ENCODE measurements around the gene DPH5.
A peak's percentile ranks its signal among the peaks of the same experiment; 100 is the strongest.

The DPH5 gene

GRCh38 chr1:101003012-101003650 is 22.5 kb downstream of the DPH5 start:
- no peak overlapping the region for H2AFZ ChIP-seq (ENCODE audit: insufficient read depth, low read length, poor library complexity)
- no peak overlapping the region for H3K14ac ChIP-seq (ENCODE audit: low read length)
- no peak overlapping the region for H2BK12ac ChIP-seq (ENCODE audit: low read length)
- no peak overlapping the region for H2BK120ac ChIP-seq (ENCODE audit: insufficient read depth, low read length, poor library complexity)
- no peak overlapping the region for H4K12ac ChIP-seq (ENCODE audit: low read depth, low read length)
- no peak overlapping the region for H3K9ac ChIP-seq (ENCODE audit: low read length)
- no peak overlapping the region for H3K27ac ChIP-seq (ENCODE audit: low read depth, low read length)
- no peak overlapping the region for H3K4me2 ChIP-seq (ENCODE audit: low read length)
- no peak overlapping the region for H3K18ac ChIP-seq (ENCODE audit: low read length)
- no peak overlapping the region for H4K91ac ChIP-seq (ENCODE audit: low read depth, low read length)
- no peak for DNase-seq
- WGBS (ENCODE audit: extremely low coverage, insufficient coverage, insufficient read length) = no CpG with 5 or more reads among the region's 1 CpG
- no peak overlapping the region for H3K4ac ChIP-seq (ENCODE audit: low read depth, low read length)
- no peaks in the 10 kb centered on the region for H3K79me1 ChIP-seq (ENCODE audit: low read length)
- no peak overlapping the region for H4K8ac ChIP-seq (ENCODE audit: low read depth, low read length)
- no peaks in the 10 kb centered on the region for H3K27me3 ChIP-seq (ENCODE audit: insufficient read depth, low read length)
- peaks cover 0 to 8% of the 10 kb centered on the region in 2 experiments for H3K4me1 ChIP-seq (ENCODE audit: control insufficient read depth in 1 of 2, insufficient read depth in 2 of 2, low read length in 2 of 2)
- H2BK5ac ChIP-seq (ENCODE audit: low read depth, low read length, poor library complexity) = no peak overlapping the region
- H3K36me3 ChIP-seq (ENCODE audit: control insufficient read depth in 1 of 2, insufficient read depth in 2 of 2, low read length in 2 of 2) = peaks cover 0 to 2% of the 10 kb centered on the region in 2 experiments
- H3K4me3 ChIP-seq (ENCODE audit: low read depth, low read length) = no peak overlapping the region
- no peaks in the 10 kb centered on the region for H3K9me3 ChIP-seq (ENCODE audit: insufficient read depth, low read depth, low read length)
- no peak overlapping the region for H2AK5ac ChIP-seq (ENCODE audit: low read length)
- H3K79me2 ChIP-seq (ENCODE audit: control insufficient read depth, insufficient read depth, low read length, poor library complexity) = no peaks in the 10 kb centered on the region
- no peak overlapping the region for H3K23ac ChIP-seq (ENCODE audit: low read length)

GRCh38 chr1:101002551-101002950 is 23.0 kb downstream of the DPH5 start:
- Histone ChIP-seq H2AFZ (ENCODE audit: insufficient read depth, low read length, poor library complexity) (no peak overlapping the region), H3K14ac (ENCODE audit: low read length) (no peak overlapping the region), H3K4me2 (ENCODE audit: low read length) (no peak overlapping the region), H3K4me3 (ENCODE audit: low read depth, low read length) (no peak overlapping the region), H3K18ac (ENCODE audit: low read length) (no peak overlapping the region), H4K8ac (ENCODE audit: low read depth, low read length) (no peak overlapping the region), H3K23ac (ENCODE audit: low read length) (no peak overlapping the region), H3K27me3 (ENCODE audit: insufficient read depth, low read length) (no peaks in the 10 kb centered on the region), H3K4ac (ENCODE audit: low read depth, low read length) (no peak overlapping the region), H4K91ac (ENCODE audit: low read depth, low read length) (no peak overlapping the region), H3K79me1 (ENCODE audit: low read length) (no peaks in the 10 kb centered on the region), H2BK120ac (ENCODE audit: insufficient read depth, low read length, poor library complexity) (no peak overlapping the region), H2BK12ac (ENCODE audit: low read length) (no peak overlapping the region), H2BK5ac (ENCODE audit: low read depth, low read length, poor library complexity) (no peak overlapping the region), H3K36me3 (ENCODE audit: control insufficient read depth in 1 of 2, insufficient read depth in 2 of 2, low read length in 2 of 2) (peaks cover 0 to 3% of the 10 kb centered on the region in 2 experiments), H3K9ac (ENCODE audit: low read length) (no peak overlapping the region), H2AK5ac (ENCODE audit: low read length) (no peak overlapping the region), H4K12ac (ENCODE audit: low read depth, low read length) (no peak overlapping the region), H3K9me3 (ENCODE audit: insufficient read depth, low read depth, low read length) (no peaks in the 10 kb centered on the region), H3K79me2 (ENCODE audit: control insufficient read depth, insufficient read depth, low read length, poor library complexity) (no peaks in the 10 kb centered on the region), H3K4me1 (ENCODE audit: control insufficient read depth in 1 of 2, insufficient read depth in 2 of 2, low read length in 2 of 2) (peaks cover 0 to 8% of the 10 kb centered on the region in 2 experiments), H3K27ac (ENCODE audit: low read depth, low read length) (no peak overlapping the region)
- peak in 1 of 2 donors; percentile 15 for DNase-seq
- no CpG with 5 or more reads among the region's 2 CpGs for WGBS (ENCODE audit: extremely low coverage, insufficient coverage, insufficient read length)

- H3K4me2 ChIP-seq (ENCODE audit: low read length) = no peak overlapping the region
- H3K27me3 ChIP-seq (ENCODE audit: insufficient read depth, low read length) = no peaks in the 10 kb centered on the region
- H3K9ac ChIP-seq (ENCODE audit: low read length) = no peak overlapping the region
- no peak overlapping the region for H3K18ac ChIP-seq (ENCODE audit: low read length)
- no peaks in the 10 kb centered on the region for H3K79me1 ChIP-seq (ENCODE audit: low read length)
- no peaks in the 10 kb centered on the region for H3K9me3 ChIP-seq (ENCODE audit: insufficient read depth, low read depth, low read length)
- H4K91ac ChIP-seq (ENCODE audit: low read depth, low read length) = no peak overlapping the region
- H2AFZ ChIP-seq (ENCODE audit: insufficient read depth, low read length, poor library complexity) = no peak overlapping the region
- H2BK12ac ChIP-seq (ENCODE audit: low read length) = no peak overlapping the region
- H4K8ac ChIP-seq (ENCODE audit: low read depth, low read length) = no peak overlapping the region
- H3K79me2 ChIP-seq (ENCODE audit: control insufficient read depth, insufficient read depth, low read length, poor library complexity) = no peaks in the 10 kb centered on the region
- H3K4me1 ChIP-seq (ENCODE audit: control insufficient read depth in 1 of 2, insufficient read depth in 2 of 2, low read length in 2 of 2) = peaks cover 0 to 8% of the 10 kb centered on the region in 2 experiments
- H3K23ac ChIP-seq (ENCODE audit: low read length) = no peak overlapping the region
- no peak overlapping the region for H4K12ac ChIP-seq (ENCODE audit: low read depth, low read length)
- H2BK5ac ChIP-seq (ENCODE audit: low read depth, low read length, poor library complexity) = no peak overlapping the region
- WGBS (ENCODE audit: extremely low coverage, insufficient coverage, insufficient read length) = no CpG with 5 or more reads among the region's 2 CpGs
- no peak overlapping the region for H2BK120ac ChIP-seq (ENCODE audit: insufficient read depth, low read length, poor library complexity)
- H3K4ac ChIP-seq (ENCODE audit: low read depth, low read length) = no peak overlapping the region
- H2AK5ac ChIP-seq (ENCODE audit: low read length) = no peak overlapping the region
- no peak overlapping the region for H3K14ac ChIP-seq (ENCODE audit: low read length)
- H3K36me3 ChIP-seq (ENCODE audit: control insufficient read depth in 1 of 2, insufficient read depth in 2 of 2, low read length in 2 of 2) = peaks cover 0 to 3% of the 10 kb centered on the region in 2 experiments
- no peak overlapping the region for H3K4me3 ChIP-seq (ENCODE audit: low read depth, low read length)
- no peak overlapping the region for H3K27ac ChIP-seq (ENCODE audit: low read depth, low read length)
- DNase-seq = peak in 1 of 2 donors; percentile 19
Measured at GRCh38 chr1:101000131-101000873, 25.3 kb downstream of the DPH5 start.

GRCh38 chr1:100998426-100998825 is 27.2 kb downstream of the DPH5 start:
- DNase-seq = no peak
- Histone ChIP-seq H3K9me3 (ENCODE audit: insufficient read depth, low read depth, low read length) (no peaks in the 10 kb centered on the region), H2BK5ac (ENCODE audit: low read depth, low read length, poor library complexity) (no peak overlapping the region), H3K23ac (ENCODE audit: low read length) (no peak overlapping the region), H3K18ac (ENCODE audit: low read length) (no peak overlapping the region), H4K12ac (ENCODE audit: low read depth, low read length) (no peak overlapping the region), H2BK120ac (ENCODE audit: insufficient read depth, low read length, poor library complexity) (no peak overlapping the region), H3K14ac (ENCODE audit: low read length) (no peak overlapping the region), H3K4me2 (ENCODE audit: low read length) (no peak overlapping the region), H2AK5ac (ENCODE audit: low read length) (no peak overlapping the region), H3K79me1 (ENCODE audit: low read length) (no peaks in the 10 kb centered on the region), H3K4ac (ENCODE audit: low read depth, low read length) (no peak overlapping the region), H2BK12ac (ENCODE audit: low read length) (no peak overlapping the region), H3K9ac (ENCODE audit: low read length) (no peak overlapping the region), H4K91ac (ENCODE audit: low read depth, low read length) (no peak overlapping the region), H3K79me2 (ENCODE audit: control insufficient read depth, insufficient read depth, low read length, poor library complexity) (no peaks in the 10 kb centered on the region), H3K36me3 (ENCODE audit: control insufficient read depth in 1 of 2, insufficient read depth in 2 of 2, low read length in 2 of 2) (peaks cover 0 to 3% of the 10 kb centered on the region in 2 experiments), H4K8ac (ENCODE audit: low read depth, low read length) (no peak overlapping the region), H3K27me3 (ENCODE audit: insufficient read depth, low read length) (no peaks in the 10 kb centered on the region), H3K4me3 (ENCODE audit: low read depth, low read length) (no peak overlapping the region), H2AFZ (ENCODE audit: insufficient read depth, low read length, poor library complexity) (no peak overlapping the region), H3K27ac (ENCODE audit: low read depth, low read length) (no peak overlapping the region), H3K4me1 (ENCODE audit: control insufficient read depth in 1 of 2, insufficient read depth in 2 of 2, low read length in 2 of 2) (peaks cover 0 to 8% of the 10 kb centered on the region in 2 experiments)
- no CpG with 5 or more reads among the region's 1 CpG for WGBS (ENCODE audit: extremely low coverage, insufficient coverage, insufficient read length)
